ENCODE data around the gene DLG2.
A peak's percentile ranks its signal among the peaks of the same experiment; 100 is the strongest.

The DLG2 gene

GRCh38 chr11:84947970-84948580, 679.1 kb downstream of the DLG2 start:
- DNase-seq, result no peak
- TF ChIP-seq, protein P1, sequence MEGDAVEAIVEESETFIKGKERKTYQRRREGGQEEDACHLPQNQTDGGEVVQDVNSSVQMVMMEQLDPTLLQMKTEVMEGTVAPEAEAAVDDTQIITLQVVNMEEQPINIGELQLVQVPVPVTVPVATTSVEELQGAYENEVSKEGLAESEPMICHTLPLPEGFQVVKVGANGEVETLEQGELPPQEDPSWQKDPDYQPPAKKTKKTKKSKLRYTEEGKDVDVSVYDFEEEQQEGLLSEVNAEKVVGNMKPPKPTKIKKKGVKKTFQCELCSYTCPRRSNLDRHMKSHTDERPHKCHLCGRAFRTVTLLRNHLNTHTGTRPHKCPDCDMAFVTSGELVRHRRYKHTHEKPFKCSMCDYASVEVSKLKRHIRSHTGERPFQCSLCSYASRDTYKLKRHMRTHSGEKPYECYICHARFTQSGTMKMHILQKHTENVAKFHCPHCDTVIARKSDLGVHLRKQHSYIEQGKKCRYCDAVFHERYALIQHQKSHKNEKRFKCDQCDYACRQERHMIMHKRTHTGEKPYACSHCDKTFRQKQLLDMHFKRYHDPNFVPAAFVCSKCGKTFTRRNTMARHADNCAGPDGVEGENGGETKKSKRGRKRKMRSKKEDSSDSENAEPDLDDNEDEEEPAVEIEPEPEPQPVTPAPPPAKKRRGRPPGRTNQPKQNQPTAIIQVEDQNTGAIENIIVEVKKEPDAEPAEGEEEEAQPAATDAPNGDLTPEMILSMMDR (IDR thresholded peaks at IDR 0.05; ENCODE audit: low read depth, low read length), result no peak

GRCh38 chr11:84947070-84947469, 680.1 kb downstream of the DLG2 start:
- DNase-seq, result no peak
- no peak overlapping the region for H3K27ac ChIP-seq
- H3K36me3 ChIP-seq, result no peaks in the 10 kb centered on the region
- TF ChIP-seq, protein P1 (IDR thresholded peaks at IDR 0.05; ENCODE audit: low read depth, low read length), result peak; percentile 17; the same call in 1 of the 2 replicates
- H3K4me3 ChIP-seq (ENCODE audit: low read depth, low read length), result no peak overlapping the region
- H3K27me3 ChIP-seq (ENCODE audit: insufficient read depth, low read depth, severe bottlenecking), result no peaks in the 10 kb centered on the region
- H3K9me3 ChIP-seq (ENCODE audit: severe bottlenecking), result peaks cover 5% of the 10 kb centered on the region

More at GRCh38 chr11:84947970-84948580, 679.1 kb downstream of the DLG2 start:
- no peaks in the 10 kb centered on the region for H3K27me3 ChIP-seq (ENCODE audit: insufficient read depth, low read depth, severe bottlenecking)
- H3K9me3 ChIP-seq (ENCODE audit: severe bottlenecking), result peaks cover 5% of the 10 kb centered on the region
- no peak overlapping the region for H3K4me3 ChIP-seq (ENCODE audit: low read depth, low read length)
- H3K27ac ChIP-seq, result no peak overlapping the region
- no peaks in the 10 kb centered on the region for H3K36me3 ChIP-seq

DNA sequence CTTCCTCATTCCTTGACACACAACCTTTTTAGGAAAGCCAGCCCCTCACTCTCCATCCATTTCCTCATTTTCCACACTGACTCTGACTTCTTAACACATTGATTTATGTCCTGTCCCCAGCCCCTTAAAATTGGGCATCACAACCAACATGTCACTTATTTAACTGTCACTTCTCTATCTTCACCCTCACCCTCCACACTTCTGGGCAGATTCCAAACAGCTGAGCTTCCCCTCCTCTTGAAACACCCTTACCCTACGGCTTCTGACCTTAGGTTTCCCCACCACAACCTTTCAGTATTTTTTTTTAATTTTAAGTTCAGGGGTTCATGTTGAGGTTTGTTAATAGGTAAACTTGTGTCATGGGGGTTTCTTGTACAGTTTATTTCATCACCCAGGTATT, 696.3 kb downstream of the DLG2 start:
- no peaks in the 10 kb centered on the region for H3K36me3 ChIP-seq
- TF ChIP-seq, protein P1 (IDR thresholded peaks at IDR 0.05; ENCODE audit: low read depth, low read length), result no peak
- DNase-seq, result no peak
- no peak overlapping the region for H3K4me3 ChIP-seq (ENCODE audit: low read depth, low read length)
- no peak overlapping the region for H3K27ac ChIP-seq
- H3K9me3 ChIP-seq (ENCODE audit: severe bottlenecking), result no peaks in the 10 kb centered on the region
- H3K27me3 ChIP-seq (ENCODE audit: insufficient read depth, low read depth, severe bottlenecking), result no peaks in the 10 kb centered on the region

GRCh38 chr11:84929738-84930137, 697.4 kb downstream of the DLG2 start:
- no peaks in the 10 kb centered on the region for H3K36me3 ChIP-seq
- H3K27me3 ChIP-seq (ENCODE audit: insufficient read depth, low read depth, severe bottlenecking), result no peaks in the 10 kb centered on the region
- no peak overlapping the region for H3K27ac ChIP-seq
- H3K4me3 ChIP-seq (ENCODE audit: low read depth, low read length), result no peak overlapping the region
- TF ChIP-seq, protein P1 (IDR thresholded peaks at IDR 0.05; ENCODE audit: low read depth, low read length), result no peak
- no peak for DNase-seq
- no peaks in the 10 kb centered on the region for H3K9me3 ChIP-seq (ENCODE audit: severe bottlenecking)

DNA sequence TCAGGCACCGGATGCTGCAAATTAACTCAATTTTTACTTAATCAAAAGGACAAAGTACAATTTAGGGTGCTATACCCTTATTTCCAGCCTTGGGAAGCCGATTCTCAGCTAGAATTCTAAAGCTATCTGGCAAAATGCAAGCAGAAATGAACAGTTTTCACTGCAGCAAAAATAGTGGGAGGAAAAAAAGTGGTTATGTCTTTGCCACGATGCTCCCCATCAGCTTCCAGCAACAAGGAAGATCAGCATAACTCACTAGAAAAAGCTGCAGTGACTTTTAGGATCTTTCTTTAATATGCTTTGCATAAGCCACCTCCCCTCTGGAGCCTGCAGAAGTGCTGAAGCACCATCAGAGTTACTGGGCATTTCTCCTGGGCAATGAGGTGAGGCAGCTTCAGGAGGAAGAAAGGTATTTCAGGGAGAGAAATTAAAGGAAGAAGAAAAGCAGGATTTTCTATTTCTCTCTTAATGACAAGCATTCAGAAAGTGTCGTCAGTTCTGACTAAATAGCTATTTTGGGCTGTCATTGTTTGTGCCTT, 702.9 kb downstream of the DLG2 start:
- no peaks in the 10 kb centered on the region for H3K36me3 ChIP-seq
- no peak overlapping the region for H3K4me3 ChIP-seq (ENCODE audit: low read depth, low read length)
- H3K9me3 ChIP-seq (ENCODE audit: severe bottlenecking), result no peaks in the 10 kb centered on the region
- no peak overlapping the region for H3K27ac ChIP-seq
- TF ChIP-seq, protein P1 (IDR thresholded peaks at IDR 0.05; ENCODE audit: low read depth, low read length), result no peak
- H3K27me3 ChIP-seq (ENCODE audit: insufficient read depth, low read depth, severe bottlenecking), result no peaks in the 10 kb centered on the region
- DNase-seq, result no peak

GRCh38 chr11:84923489-84923888, 703.7 kb downstream of the DLG2 start:
- DNase-seq, result no peak
- Histone ChIP-seq H3K4me3 (ENCODE audit: low read depth, low read length) (peak overlapping the region; percentile 53), H3K27me3 (ENCODE audit: insufficient read depth, low read depth, severe bottlenecking) (no peaks in the 10 kb centered on the region), H3K27ac (no peak overlapping the region), H3K36me3 (no peaks in the 10 kb centered on the region), H3K9me3 (ENCODE audit: severe bottlenecking) (no peaks in the 10 kb centered on the region)
- TF ChIP-seq, protein P1 (IDR thresholded peaks at IDR 0.05; ENCODE audit: low read depth, low read length), result no peak

Data from WERI-Rb-1 (cell line).